Body of pancreas (tissue), 4 donors: ENCODE data around the gene GPR108. TPM values are rescaled to one million over a fixed set of nuclear protein-coding genes. Genes with fewer than 3 reads are reported as not detected.

Experiments
- ATAC-seq: fragments of 150-250 bp; one replicate; pipeline ENCODE4 v1.9.1; 2016
- DNase-seq, 4 donors: peaks; one replicate each; pipeline ENCODE4 v3.0.0-alpha.2; 2019
- H3K27ac ChIP-seq, 4 donors: fragments of 200-600 bp; sonication (generic); 1 replicate in 3 of 4; 2 replicates in 1 of 4; pipeline versions ENCODE4 v1.5.1 to v1.6.1; 2016 to 2019; ENCODE audit warnings: mild to moderate bottlenecking in 1 of 4, mixed read lengths in 1 of 4, moderate library complexity in 1 of 4
- H3K27me3 ChIP-seq, 2 donors: fragments of 200-600 bp; sonication (generic); one replicate each; pipeline ENCODE4 v1.6.0; 2016; ENCODE audit warnings: mild to moderate bottlenecking in 1 of 2
- H3K36me3 ChIP-seq, 2 donors: fragments of 200-600 bp; sonication (generic); replicated peaks in 1 of 2; 2 replicates each; pipeline ENCODE4 v1.5.1; 2016; ENCODE audit warnings: low read depth in 2 of 2; ENCODE audit not compliant: insufficient read depth in 1 of 2
- H3K4me1 ChIP-seq: fragments of 200-600 bp; sonication (generic); one replicate; pipeline ENCODE4 v1.6.0; 2016
- H3K4me3 ChIP-seq, 2 donors: fragments of 200-600 bp; sonication (generic); 1 replicate in 1 of 2; 2 replicates in 1 of 2; pipeline ENCODE4 v1.5.1; 2016 to 2019
- H3K9me3 ChIP-seq, 3 donors: fragments of 200-600 bp; sonication (generic); 1 replicate in 2 of 3; 2 replicates in 1 of 3; pipeline ENCODE4 v1.5.1; 2016
- POLR2A ChIP-seq, 3 donors: fragments of 450-650 bp; IDR thresholded peaks; one replicate each; pipeline ENCODE4 v1.6.1; 2016; ENCODE audit warnings: antibody characterized with exemption in 3 of 3, mild to moderate bottlenecking in 2 of 3
- WGBS, 2 donors: methylation state at CpG; one replicate each; pipeline ENCODE4 v1.1.5; 2017; 5-methylcytosine and 5-hydroxymethylcytosine counted together
- intact Hi-C: fragments of 100-400 bp; cut with DNase I; formaldehyde crosslinking; loops from one replicate; pipeline ENCODE4 v1.15.1; 2023
- total RNA-seq, 2 donors: library from RNA; depleted of rRNA; stranded (reverse); fragments of >200 nt; gene quantifications; one replicate each; pipeline ENCODE4 v1.1.0, GENCODE V29; 2016
- TF ChIP-seq, protein P1 (sequence below), 7 experiments: fragments of 450-650 bp in 4 of 7; fragments of 200-600 bp in 3 of 7; sonication (generic) in 3 of 7; IDR thresholded peaks; one replicate each; pipeline ENCODE4 v1.5.1; 2016 to 2019; ENCODE audit warnings: antibody characterized with exemption in 7 of 7

Gene GPR108
- total RNA-seq, 2 donors from 2014 or later: 68.2 to 75.8 TPM

DNA sequence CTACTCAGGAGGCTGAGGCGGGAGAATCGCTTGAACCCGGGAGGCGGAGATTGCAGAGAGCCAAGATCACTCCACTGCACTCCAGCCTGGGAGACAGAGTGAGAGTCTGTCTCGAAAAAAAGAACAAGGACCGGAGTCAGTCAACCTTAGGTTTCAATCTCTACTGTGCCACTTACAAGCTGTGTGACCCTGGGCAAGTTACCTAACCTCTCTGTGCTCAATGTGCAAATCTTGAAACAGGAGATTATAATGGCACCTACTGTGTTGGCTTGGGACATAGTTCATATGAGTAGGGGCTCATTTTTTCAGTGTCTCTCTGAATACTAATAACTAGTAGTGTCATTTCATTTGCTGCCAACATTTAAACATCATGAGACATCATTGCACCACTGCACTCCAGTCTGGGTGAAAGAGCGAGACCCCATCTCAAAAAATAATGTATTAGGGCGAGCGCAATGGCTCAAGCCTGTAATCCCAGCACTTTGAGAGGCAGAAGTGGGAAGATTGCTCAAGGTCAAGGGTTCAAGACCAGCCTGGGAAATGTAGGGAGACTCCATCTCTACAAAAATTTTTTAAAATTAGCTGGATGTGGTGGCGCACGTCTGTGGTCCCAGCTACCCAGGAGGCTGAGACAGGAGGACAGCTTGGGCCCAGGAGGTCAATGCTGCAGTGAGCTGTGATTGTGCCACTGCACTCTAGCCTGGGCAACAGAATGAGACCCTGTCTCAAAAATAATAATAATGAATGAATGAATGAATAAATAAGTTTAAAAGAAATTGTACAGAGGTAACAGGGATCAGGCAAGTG, 22.4 kb downstream of the GPR108 start:
- H3K27me3 ChIP-seq: no peaks in the 10 kb centered on the region
- peaks cover 5 to 10% of the 10 kb centered on the region in 2 donors for H3K36me3 ChIP-seq
- H3K4me3 ChIP-seq: no peak overlapping the region
- intact Hi-C loops: no loop called here
- ATAC-seq (no peak), DNase-seq (no peak)
- H3K4me1 ChIP-seq: peaks cover 26% of the 10 kb centered on the region
- H3K27ac ChIP-seq: no peak overlapping the region
- TF ChIP-seq, protein P1, sequence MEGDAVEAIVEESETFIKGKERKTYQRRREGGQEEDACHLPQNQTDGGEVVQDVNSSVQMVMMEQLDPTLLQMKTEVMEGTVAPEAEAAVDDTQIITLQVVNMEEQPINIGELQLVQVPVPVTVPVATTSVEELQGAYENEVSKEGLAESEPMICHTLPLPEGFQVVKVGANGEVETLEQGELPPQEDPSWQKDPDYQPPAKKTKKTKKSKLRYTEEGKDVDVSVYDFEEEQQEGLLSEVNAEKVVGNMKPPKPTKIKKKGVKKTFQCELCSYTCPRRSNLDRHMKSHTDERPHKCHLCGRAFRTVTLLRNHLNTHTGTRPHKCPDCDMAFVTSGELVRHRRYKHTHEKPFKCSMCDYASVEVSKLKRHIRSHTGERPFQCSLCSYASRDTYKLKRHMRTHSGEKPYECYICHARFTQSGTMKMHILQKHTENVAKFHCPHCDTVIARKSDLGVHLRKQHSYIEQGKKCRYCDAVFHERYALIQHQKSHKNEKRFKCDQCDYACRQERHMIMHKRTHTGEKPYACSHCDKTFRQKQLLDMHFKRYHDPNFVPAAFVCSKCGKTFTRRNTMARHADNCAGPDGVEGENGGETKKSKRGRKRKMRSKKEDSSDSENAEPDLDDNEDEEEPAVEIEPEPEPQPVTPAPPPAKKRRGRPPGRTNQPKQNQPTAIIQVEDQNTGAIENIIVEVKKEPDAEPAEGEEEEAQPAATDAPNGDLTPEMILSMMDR (IDR thresholded peaks at IDR 0.05): no peak
- TF ChIP-seq POLR2A (IDR thresholded peaks at IDR 0.05): no peak
- no peaks in the 10 kb centered on the region for H3K9me3 ChIP-seq
- 84 to 88% methylated on average over 11 of the region's 11 CpGs for WGBS, 2 donors

DNA sequence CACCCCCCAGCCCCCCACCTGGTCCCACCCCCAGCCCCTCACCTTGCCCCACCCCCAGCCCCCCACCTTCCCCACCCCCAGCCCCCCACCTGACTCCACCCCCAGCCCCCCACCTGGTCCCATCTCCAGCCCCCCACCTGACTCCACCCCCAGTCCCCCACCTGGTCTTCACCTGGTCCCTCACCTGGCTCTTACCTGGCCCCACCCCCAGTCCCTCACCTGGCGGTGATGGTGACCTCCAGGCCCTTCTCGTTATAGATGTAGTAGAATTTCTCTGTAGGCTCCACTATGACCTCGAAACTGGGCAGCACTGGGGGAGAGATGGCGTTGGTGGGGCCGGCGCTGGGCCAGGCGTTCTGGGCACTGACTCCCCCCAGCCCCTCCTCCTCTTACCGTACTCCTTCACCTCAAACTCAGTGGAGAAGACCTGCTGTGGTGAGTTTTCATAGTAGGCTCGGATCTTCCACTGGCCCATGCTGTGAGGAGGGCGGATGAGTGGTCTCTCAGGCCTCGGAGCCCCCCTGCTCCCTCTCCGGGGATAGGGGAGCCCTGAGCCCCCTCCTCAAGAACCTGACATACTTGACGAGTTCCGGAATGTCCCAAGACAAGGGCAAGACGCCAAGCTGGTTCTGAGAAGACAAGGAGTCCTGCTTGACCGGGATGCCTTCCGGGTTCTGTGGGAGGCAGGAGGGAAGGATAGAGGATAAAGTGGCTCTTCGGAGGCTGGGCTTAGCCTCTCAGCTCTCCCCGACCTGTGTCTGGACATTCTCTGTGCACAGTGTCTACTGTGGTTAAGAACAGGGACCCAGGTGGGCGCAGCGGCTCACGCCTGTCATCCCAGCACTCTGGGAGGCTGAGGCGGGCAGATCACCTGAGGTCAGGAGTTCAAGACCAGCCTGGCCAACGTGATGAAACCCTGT, 23.3 kb downstream of the GPR108 start:
- Histone ChIP-seq H3K27ac (no peak overlapping the region), H3K27me3 (no peaks in the 10 kb centered on the region), H3K4me3 (no peak overlapping the region), H3K36me3 (peaks cover 9 to 10% of the 10 kb centered on the region in 2 donors), H3K9me3 (no peaks in the 10 kb centered on the region), H3K4me1 (peaks cover 17% of the 10 kb centered on the region)
- ATAC-seq (no peak), DNase-seq (no peak)
- no peak for TF ChIP-seq POLR2A (IDR thresholded peaks at IDR 0.05)
- 62 to 65% methylated on average over 14 to 24 of the region's 24 CpGs for whole genome bisulfite sequencing, 2 donors
- intact Hi-C loops: no loop called here

DNA sequence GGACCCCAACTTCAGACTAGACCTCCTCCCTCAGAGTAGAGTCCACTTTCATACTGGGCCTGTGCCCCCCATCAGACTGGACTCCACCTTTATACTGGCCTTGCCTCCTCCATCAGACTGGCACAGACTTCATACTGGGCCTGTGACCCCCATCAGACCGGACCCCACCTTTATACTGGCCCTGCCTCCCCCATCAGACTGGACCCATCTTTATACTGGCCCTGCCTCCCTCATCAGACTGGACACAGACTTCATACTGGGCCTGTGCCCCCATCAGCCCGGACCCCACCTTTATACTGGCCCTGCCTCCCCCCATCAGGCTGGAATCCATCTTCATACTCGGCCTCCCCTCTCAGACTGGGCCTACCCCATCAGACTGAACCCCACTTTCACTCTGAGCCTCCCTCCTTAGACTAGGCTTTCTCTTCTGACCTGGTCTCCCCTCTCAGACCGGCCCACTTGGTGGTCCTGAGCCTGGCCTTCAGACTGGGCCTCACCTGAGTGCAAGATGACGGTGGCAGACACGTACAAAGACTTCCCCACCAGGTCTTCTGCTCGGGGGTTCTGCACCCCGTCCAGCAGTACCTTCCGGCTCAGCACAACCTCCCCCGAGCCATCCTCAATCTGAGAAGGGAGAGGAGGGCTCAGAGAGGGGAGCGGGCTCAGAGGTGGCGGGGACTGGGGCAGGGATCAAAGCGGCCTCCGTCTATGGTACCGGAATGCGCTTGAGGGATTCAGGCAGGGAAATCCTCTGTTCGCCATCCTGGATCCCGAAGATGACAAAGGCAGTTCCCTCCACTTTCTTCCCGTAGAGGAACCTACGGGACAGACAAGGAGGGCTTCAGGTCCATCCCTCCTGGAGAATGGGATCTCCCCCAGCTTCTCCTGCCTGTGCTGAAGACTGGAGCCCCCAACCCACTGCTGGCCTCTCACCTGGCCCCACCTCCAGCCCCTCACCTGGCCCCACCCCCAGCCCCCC, 24.4 kb downstream of the GPR108 start:
- Histone ChIP-seq H3K9me3 (no peaks in the 10 kb centered on the region), H3K4me1 (peaks cover 6% of the 10 kb centered on the region), H3K4me3 (no peak overlapping the region), H3K27me3 (no peaks in the 10 kb centered on the region), H3K27ac (no peak overlapping the region), H3K36me3 (peaks cover 9 to 10% of the 10 kb centered on the region in 2 donors)
- TF ChIP-seq, protein P1 (IDR thresholded peaks at IDR 0.05): no peak
- TF ChIP-seq POLR2A (IDR thresholded peaks at IDR 0.05): no peak
- ATAC-seq: no peak
- WGBS, 2 donors: 84 to 85% methylated on average over 20 of the region's 20 CpGs
- intact Hi-C loops: no loop called here
- no peak for DNase-seq

DNA sequence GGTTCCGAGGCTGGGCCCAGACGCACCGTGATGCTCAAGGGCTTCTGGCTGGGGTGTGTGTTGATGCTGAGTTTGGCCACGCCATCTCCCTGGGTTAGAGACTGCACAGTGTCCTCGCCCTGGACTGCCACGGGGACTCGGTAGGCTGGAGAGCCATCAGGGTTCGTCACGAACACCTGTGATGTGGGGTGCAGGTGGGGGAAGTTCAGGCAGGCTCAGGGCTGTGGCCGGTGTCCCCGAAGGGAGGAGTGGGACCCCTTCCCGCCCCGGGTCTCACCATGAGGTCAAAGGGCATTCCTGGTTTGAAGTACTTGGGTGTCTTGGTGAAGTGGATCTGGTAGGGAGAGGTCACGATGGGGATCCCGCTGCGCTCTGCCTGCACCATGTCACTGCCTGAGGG, 25.1 kb downstream of the GPR108 start:
- Histone ChIP-seq H3K27ac (no peak overlapping the region), H3K9me3 (no peaks in the 10 kb centered on the region), H3K4me1 (peaks cover 5% of the 10 kb centered on the region), H3K4me3 (no peak overlapping the region), H3K27me3 (no peaks in the 10 kb centered on the region), H3K36me3 (peaks cover 8 to 9% of the 10 kb centered on the region in 2 donors)
- 89% methylated on average over 9 to 16 of the region's 16 CpGs for WGBS, 2 donors
- no peak for ATAC-seq
- TF ChIP-seq, protein P1 (IDR thresholded peaks at IDR 0.05): no peak
- TF ChIP-seq POLR2A (IDR thresholded peaks at IDR 0.05): no peak
- intact Hi-C loops: no loop called here
- DNase-seq: no peak
